Endothelial cell of umbilical vein (primary cell): ENCODE data around the gene SV2A. TPM values are rescaled to one million over a fixed set of nuclear protein-coding genes. Genes with fewer than 3 reads are reported as not detected.

Source experiments
- BruUV-seq: library from RNA; stranded (reverse); fragments of 400-500 nt; replicated peaks from 2 replicates; lab custom pipeline; 2021; lab: Mats Ljungman, UMichigan
- CTCF ChIA-PET: fragments of 300-600, 350-600 bp; sonication (Branson Sonifier 250); formaldehyde crosslinking; loops from one replicate; lab custom pipeline; 2021; ENCODE audit warnings: antibody characterized with exemption, inconsistent platforms; lab: Charles Lee
- POLR2A ChIA-PET: fragments of 300-600, 350-600 bp; sonication (Branson Sonifier 250); formaldehyde crosslinking; loops from one replicate; lab custom pipeline; 2021; ENCODE audit warnings: antibody characterized with exemption, inconsistent platforms; lab: Charles Lee
- DNase-seq: peaks from one replicate; pipeline ENCODE4 v3.0.0-alpha.2; 2011; ENCODE audit warnings: low read depth, low spot score
- FAIRE-seq: peaks from 2 replicates; lab custom pipeline; 2011; peaks lifted over from hg19 to GRCh38; lab: Jason Lieb, UNC
- H2AFZ ChIP-seq: 2 replicates; pipeline ENCODE4 v1.6.0; 2012; ENCODE audit warnings: low read depth, low read length, control low read depth, inconsistent platforms
- H3K27ac ChIP-seq: 2 replicates; pipeline ENCODE4 v1.5.1; 2011; ENCODE audit warnings: low read depth, mild to moderate bottlenecking, control low read depth, low read length, moderate library complexity; ENCODE audit not compliant: insufficient read depth
- H3K27me3 ChIP-seq, 2 experiments: 2 replicates each; pipeline versions ENCODE4 v1.6.0 to v1.6.1; 2011; ENCODE audit warnings: low read length in 2 of 2, mixed read lengths in 1 of 2; ENCODE audit not compliant: control insufficient read depth in 2 of 2, insufficient read depth in 2 of 2
- H3K36me3 ChIP-seq, 2 experiments: 2 replicates in 1 of 2; 3 replicates in 1 of 2; pipeline ENCODE4 v1.5.1; 2011; ENCODE audit warnings: low read length in 2 of 2, mild to moderate bottlenecking in 1 of 2, moderate library complexity in 1 of 2; ENCODE audit not compliant: control insufficient read depth in 2 of 2, insufficient read depth in 2 of 2; ENCODE audit errors: extremely low read depth in 1 of 2
- H3K4me1 ChIP-seq: 3 replicates; pipeline ENCODE4 v1.5.1; 2011; ENCODE audit warnings: mild to moderate bottlenecking, low read length; ENCODE audit not compliant: control insufficient read depth, insufficient read depth; ENCODE audit errors: extremely low read depth
- H3K4me2 ChIP-seq: 2 replicates; pipeline ENCODE4 v1.6.1; 2011; ENCODE audit warnings: low read length, control low read depth, mixed read lengths; ENCODE audit not compliant: insufficient read depth
- H3K4me3 ChIP-seq, 3 experiments: fragments of 200-600 bp in 1 of 3; sonication (generic), shearing (Covaris generic) in 1 of 3; replicated peaks in 1 of 3; 2 replicates each; pipeline ENCODE4 v1.5.1; 2011 to 2016; ENCODE audit warnings: control low read depth in 3 of 3, low read length in 3 of 3, mild to moderate bottlenecking in 2 of 3, inconsistent platforms in 1 of 3, low read depth in 1 of 3, moderate library complexity in 1 of 3; ENCODE audit not compliant: insufficient read depth in 1 of 3
- H3K79me2 ChIP-seq: 2 replicates; pipeline ENCODE4 v1.6.0; 2012; ENCODE audit warnings: low read length, inconsistent platforms; ENCODE audit not compliant: control insufficient read depth, insufficient read depth
- H3K9ac ChIP-seq: replicated peaks from 2 replicates; pipeline ENCODE3; 2011; ENCODE audit warnings: low read length, control low read depth; ENCODE audit not compliant: insufficient read depth; ENCODE audit errors: extremely low read depth
- H3K9me1 ChIP-seq: replicated peaks from 3 replicates; pipeline ENCODE4 v1.6.0; 2011; ENCODE audit warnings: mild to moderate bottlenecking, low read length; ENCODE audit not compliant: control insufficient read depth, insufficient read depth; ENCODE audit errors: extremely low read depth
- H3K9me3 ChIP-seq: replicated peaks from 2 replicates; pipeline ENCODE4 v1.5.1; 2012; ENCODE audit warnings: low read length, inconsistent platforms; ENCODE audit not compliant: control insufficient read depth, insufficient read depth
- H4K20me1 ChIP-seq: replicated peaks from 2 replicates; pipeline ENCODE3; 2011; ENCODE audit warnings: mild to moderate bottlenecking, low read length; ENCODE audit not compliant: control insufficient read depth, insufficient read depth; ENCODE audit errors: extremely low read depth
- CTCF ChIP-seq, 2 donors: IDR thresholded peaks; 1 replicate in 1 of 2; 2 replicates in 1 of 2; pipeline ENCODE4 v1.5.1; 2011; ENCODE audit warnings: low read length in 2 of 2, mild to moderate bottlenecking in 2 of 2, moderate library complexity in 2 of 2, control low read depth in 1 of 2, inconsistent platforms in 1 of 2, low read depth in 1 of 2; ENCODE audit not compliant: insufficient read depth in 1 of 2; ENCODE audit errors: extremely low read depth in 1 of 2
- EZH2 ChIP-seq: IDR thresholded peaks from 2 replicates; pipeline ENCODE4 v1.6.1; 2012; ENCODE audit warnings: borderline replicate concordance, low read depth, mild to moderate bottlenecking, moderate library complexity, low read length, inconsistent platforms; ENCODE audit not compliant: severe bottlenecking
- FOS ChIP-seq: IDR thresholded peaks from 2 replicates; pipeline ENCODE4 v1.6.1; 2011; ENCODE audit warnings: mild to moderate bottlenecking, low read length, moderate library complexity, borderline replicate concordance; ENCODE audit not compliant: insufficient read depth
- GATA2 ChIP-seq: IDR thresholded peaks from 2 replicates; pipeline ENCODE4 v1.7.0; 2011; ENCODE audit warnings: low read depth, mild to moderate bottlenecking, moderate library complexity, mixed read lengths, low read length; ENCODE audit not compliant: insufficient read length, insufficient read depth
- JUN ChIP-seq: IDR thresholded peaks from 2 replicates; pipeline ENCODE4 v1.6.1; 2011; ENCODE audit warnings: borderline replicate concordance, low read depth; ENCODE audit not compliant: insufficient read length, insufficient read depth
- MYC ChIP-seq: IDR thresholded peaks from one replicate; pipeline ENCODE4 v1.6.1; 2011; ENCODE audit warnings: mild to moderate bottlenecking, low read depth, low read length
- POLR2A ChIP-seq: IDR thresholded peaks from 2 replicates; pipeline ENCODE4 v1.6.1; 2012; ENCODE audit warnings: low read depth, mild to moderate bottlenecking, control low read depth, low read length
- POLR2AphosphoS5 ChIP-seq: IDR thresholded peaks from 2 replicates; pipeline ENCODE4 v1.6.1; 2012; ENCODE audit warnings: low read depth, mild to moderate bottlenecking, control low read depth, low read length, moderate library complexity; ENCODE audit not compliant: insufficient read depth
- dilution Hi-C: fragments of 300-500 bp; cut with MboI; formaldehyde crosslinking; loops from one replicate; pipeline ENCODE4 v1.15.0; 2019; ENCODE audit warnings: low sequenced_read_pairs; ENCODE audit not compliant: extremely low pct_ligation_motif_present
- intact Hi-C: fragments of 100-400 bp; cut with micrococcal nuclease; formaldehyde crosslinking; loops from one replicate; pipeline ENCODE4 v1.10.0; 2022
- polyA plus RNA-seq, 4 experiments: library from polyadenylated mRNA; depleted of rRNA in 3 of 4; stranded (reverse) in 3 of 4; unstranded in 1 of 4; fragments of >200 nt; gene quantifications; 2 replicates each; pipeline versions ENCODE4 v1.2.1 to v1.2.3, GENCODE V29; 2011 to 2012; ENCODE audit warnings: missing spikeins in 1 of 4
- total RNA-seq: library from RNA; stranded (reverse); gene quantifications from 2 replicates; pipeline ENCODE4 v1.2.3, GENCODE V29; 2021
- TF ChIP-seq, protein P1 (sequence below): IDR thresholded peaks from 2 replicates; pipeline ENCODE4 v1.6.1; 2011; ENCODE audit not compliant: insufficient read depth, insufficient read length

Gene SV2A
- total and polyA plus RNA-seq, 2 donors (not counting 3 experiments of a cell fraction or from before 2014, with no cell fraction given): 2.9 to 5.4 TPM

DNA sequence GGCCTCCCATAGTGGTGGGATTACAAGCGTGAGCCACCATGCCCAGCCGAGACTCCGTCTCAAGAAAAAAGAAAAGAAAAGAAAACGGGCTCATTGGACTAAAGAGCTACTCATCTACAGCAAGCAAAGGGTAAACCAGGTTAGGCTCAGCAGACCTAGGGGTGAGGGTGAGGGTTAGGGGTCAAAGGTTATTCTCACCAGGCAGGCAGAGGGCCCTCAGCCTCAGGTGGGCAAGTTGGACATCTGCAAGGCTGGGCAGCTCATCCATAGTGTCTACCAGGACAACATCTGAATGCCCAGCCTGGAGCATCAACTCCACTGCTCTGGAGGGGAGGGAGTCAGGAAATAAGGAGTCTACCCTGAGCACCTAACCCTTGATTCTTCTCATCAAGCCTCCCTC lies 15.6 kb upstream of the SV2A start:
- no TSS peak for BruUV-seq
- H2AFZ ChIP-seq: no peak overlapping the region
- CTCF ChIA-PET: interaction anchor here (0.8 to 1.6 kb wide), 2 partner anchors 9 to 117 kb away, joined by 3 to 5 read pairs; no protein-coding TSS in a partner anchor
- H3K9me3 ChIP-seq: no peaks in the 10 kb centered on the region
- DNase-seq (no peak), FAIRE-seq (no peak)
- no peaks in the 10 kb centered on the region for H3K36me3 ChIP-seq
- no peak overlapping the region for H3K9ac ChIP-seq
- H3K4me1 ChIP-seq: peaks cover 34% of the 10 kb centered on the region
- H3K79me2 ChIP-seq: no peaks in the 10 kb centered on the region
- POLR2A ChIA-PET: no interaction called here
- TF ChIP-seq GATA2 (no peak), MYC (no peak), POLR2AphosphoS5 (no peak), JUN (no peak), EZH2 (no peak), POLR2A (no peak), CTCF (IDR thresholded peaks at IDR 0.05; ENCODE audit: extremely low read depth in 1 of 2, insufficient read depth in 1 of 2, low read depth in 1 of 2, low read length in 2 of 2) (no peak), FOS (no peak)
- TF ChIP-seq, protein P1, sequence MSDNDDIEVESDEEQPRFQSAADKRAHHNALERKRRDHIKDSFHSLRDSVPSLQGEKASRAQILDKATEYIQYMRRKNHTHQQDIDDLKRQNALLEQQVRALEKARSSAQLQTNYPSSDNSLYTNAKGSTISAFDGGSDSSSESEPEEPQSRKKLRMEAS: no peak
- H3K9me1 ChIP-seq: no peaks in the 10 kb centered on the region
- dilution Hi-C loops: no loop called here
- intact Hi-C loops: no loop called here
- no peak overlapping the region for H3K4me2 ChIP-seq
- H3K27ac ChIP-seq: no peak overlapping the region
- H3K4me3 ChIP-seq: no peak overlapping the region
- H3K27me3 ChIP-seq: no peaks in the 10 kb centered on the region
- no peaks in the 10 kb centered on the region for H4K20me1 ChIP-seq
